Activated CD4-positive, alpha-beta T cell treated with anti-CD3 and anti-CD28 coated beads, Interleukin-2, amount 10 ng/mL, durations not matched to agents 24 days and 14 days (primary cell): ENCODE measurements around the gene SUSD4. TPM values are rescaled to one million over a fixed set of nuclear protein-coding genes. Genes with fewer than 3 reads are reported as not detected.

Experiments used
- DNase-seq: peaks from one replicate; pipeline ENCODE4 v3.0.0; 2022
- H3K27ac Mint-ChIP-seq: one replicate; pipeline ENCODE4 v1.8.0; 2022; ENCODE audit warnings: mild to moderate bottlenecking, mixed read lengths
- H3K27me3 Mint-ChIP-seq: one replicate; pipeline ENCODE4 v1.8.0; 2022; ENCODE audit warnings: mixed read lengths
- H3K36me3 Mint-ChIP-seq: one replicate; pipeline ENCODE4 v1.8.0; 2022; ENCODE audit warnings: low read depth, mild to moderate bottlenecking, mixed read lengths
- H3K4me1 Mint-ChIP-seq: one replicate; pipeline ENCODE4 v1.8.0; 2021; ENCODE audit warnings: mixed read lengths
- H3K4me3 Mint-ChIP-seq: one replicate; pipeline ENCODE4 v1.8.0; 2022; ENCODE audit warnings: mild to moderate bottlenecking, moderate library complexity, mixed read lengths
- H3K9me3 Mint-ChIP-seq: one replicate; pipeline ENCODE4 v1.8.0; 2021; ENCODE audit warnings: mixed read lengths
- intact Hi-C: fragments of 100-400 bp; cut with micrococcal nuclease; formaldehyde crosslinking; loops from one replicate; pipeline ENCODE4 v1.15.1; 2023
- total RNA-seq: library from RNA; stranded (reverse); gene quantifications from 2 replicates; pipeline ENCODE4 v1.2.3, GENCODE V29; 2022

The SUSD4 gene
- total RNA-seq, 1 donor from 2014 or later: not detected

DNA sequence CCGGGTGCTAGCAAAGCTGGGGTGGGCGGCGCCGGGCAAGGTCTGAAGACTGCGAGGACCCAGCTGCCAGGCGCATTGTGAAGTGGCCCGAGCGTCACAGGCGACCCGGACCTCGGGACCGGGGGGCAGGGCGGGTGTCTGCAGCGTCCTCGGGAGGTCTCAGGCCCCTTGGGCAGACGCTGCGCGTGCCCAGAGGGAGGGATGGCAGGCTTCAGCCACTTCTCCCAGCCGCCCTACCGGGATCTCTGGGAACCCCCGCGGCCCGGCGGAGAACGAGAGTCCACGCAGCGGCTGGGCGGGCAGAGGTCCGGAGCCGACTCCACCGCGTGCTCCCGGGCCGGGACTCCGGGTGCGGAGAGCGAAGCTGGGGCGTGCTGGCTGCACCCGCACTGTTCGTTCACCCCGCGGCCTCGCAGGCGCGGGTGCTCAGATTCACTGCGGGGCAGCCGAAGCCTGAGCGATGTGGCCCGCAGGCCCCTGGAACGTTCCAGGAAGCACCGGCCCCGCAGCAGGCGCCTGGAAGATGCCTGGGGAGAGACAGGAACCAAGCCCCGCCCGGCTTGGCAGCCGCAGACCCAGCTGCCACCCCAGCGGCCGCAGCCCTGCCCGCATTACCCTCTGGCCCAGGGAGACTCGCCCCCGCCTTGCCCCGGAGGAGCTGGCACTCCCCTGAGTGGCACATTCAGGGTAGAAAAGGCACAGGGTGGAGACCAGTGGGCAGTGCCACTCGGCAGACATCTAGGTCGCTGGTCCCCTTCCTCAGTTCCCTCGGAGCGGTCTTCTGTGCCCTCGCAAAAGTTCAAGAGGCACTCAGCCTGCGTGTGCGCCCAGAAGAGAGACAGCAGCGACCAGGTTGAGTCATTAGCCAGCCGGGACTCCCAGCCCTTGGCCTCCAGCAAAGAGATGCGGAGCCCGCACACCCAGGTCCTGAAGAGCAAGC is 29.6 kb upstream of the SUSD4 start, which contains the start of gene CCDC185:
Gene CCDC185, plus strand, starts transcription at position 141 of the 940 bp plus-strand sequence. Its CDS starts 61 bp downstream, at position 202.
- DNase-seq: no peak
- Mint-ChIP-seq H3K27ac (no peak within 1 kb of the TSS), H3K9me3 (no peaks in the 10 kb centered on the region), H3K36me3 (no peaks in the 10 kb centered on the region), H3K4me1 (no peaks in the 10 kb centered on the region), H3K27me3 (peaks cover 20% of the 10 kb centered on the region), H3K4me3 (no peak within 1 kb of the TSS)
- intact Hi-C loops: no loop called here

GRCh38 chr1:223390618-223391017 is 26.6 kb upstream of the SUSD4 start:
- no peak overlapping the region for H3K27ac Mint-ChIP-seq
- no peaks in the 10 kb centered on the region for H3K4me1 Mint-ChIP-seq
- peaks cover 22% of the 10 kb centered on the region for H3K27me3 Mint-ChIP-seq
- no peak for DNase-seq
- no peak overlapping the region for H3K4me3 Mint-ChIP-seq
- intact Hi-C loops: no loop called here
- H3K9me3 Mint-ChIP-seq: no peaks in the 10 kb centered on the region
- H3K36me3 Mint-ChIP-seq: no peaks in the 10 kb centered on the region

- Mint-ChIP-seq H3K4me3 (no peak overlapping the region), H3K4me1 (no peaks in the 10 kb centered on the region)
These were observed 22.0 kb upstream of the SUSD4 start for GRCh38 chr1:223386013-223386412.

DNA sequence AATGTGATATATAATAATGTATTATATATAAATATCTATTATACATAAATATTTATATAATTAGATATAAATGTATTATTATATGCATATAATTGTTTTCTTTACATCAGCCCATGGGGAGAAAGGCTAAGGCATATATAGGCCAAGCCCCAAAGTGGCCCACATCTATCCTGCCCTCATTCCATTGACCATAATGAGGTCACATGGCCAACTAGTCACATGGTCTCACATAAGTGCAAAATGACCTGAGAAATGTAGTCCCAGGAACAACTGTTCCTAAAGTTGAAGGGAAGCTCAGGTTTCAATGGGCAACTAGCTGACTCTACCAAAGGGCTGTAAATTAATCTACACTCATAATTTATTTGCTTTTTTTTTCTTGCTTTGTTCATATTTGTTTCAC is 14.8 kb upstream of the SUSD4 start:
- Mint-ChIP-seq H3K9me3 (no peaks in the 10 kb centered on the region), H3K27me3 (no peaks in the 10 kb centered on the region), H3K27ac (no peak overlapping the region), H3K4me1 (no peaks in the 10 kb centered on the region), H3K36me3 (no peaks in the 10 kb centered on the region), H3K4me3 (no peak overlapping the region)
- intact Hi-C loops: no loop called here
- no peak for DNase-seq

More at GRCh38 chr1:223386013-223386412, 22.0 kb upstream of the SUSD4 start:
- intact Hi-C loops: no loop called here
- Mint-ChIP-seq H3K27me3 (peaks cover 5% of the 10 kb centered on the region), H3K27ac (no peak overlapping the region), H3K9me3 (no peaks in the 10 kb centered on the region), H3K36me3 (no peaks in the 10 kb centered on the region)
- DNase-seq: no peak

DNA sequence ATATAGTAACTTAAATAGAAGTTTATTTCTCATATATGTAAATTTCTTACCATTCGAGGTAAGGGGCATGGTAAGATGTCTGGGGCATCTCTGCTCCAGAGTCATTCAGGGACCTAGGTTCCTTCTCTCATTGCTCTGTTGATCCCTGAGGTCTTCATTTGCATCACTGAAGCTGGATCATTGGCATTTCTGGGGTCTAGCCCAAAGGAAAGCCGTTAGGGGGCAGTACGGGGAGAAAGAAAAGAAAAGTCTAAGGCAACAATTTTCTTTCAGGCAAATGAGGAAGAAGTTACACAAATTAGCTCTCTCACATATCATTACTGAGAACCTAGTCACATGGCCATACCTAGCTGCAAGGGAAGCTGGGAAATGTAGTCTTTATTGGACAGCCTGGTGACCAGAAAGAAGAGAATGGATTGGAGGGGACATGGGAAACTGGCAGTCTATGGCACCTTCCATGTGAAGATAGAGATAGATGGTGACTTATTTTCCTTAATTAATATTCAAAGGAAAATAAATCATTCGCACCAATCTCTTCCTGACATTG is 10.2 kb upstream of the SUSD4 start:
- no peak overlapping the region for H3K27ac Mint-ChIP-seq
- peaks cover 3% of the 10 kb centered on the region for H3K9me3 Mint-ChIP-seq
- H3K27me3 Mint-ChIP-seq: peaks cover 7% of the 10 kb centered on the region
- intact Hi-C loops: no loop called here
- H3K4me3 Mint-ChIP-seq: no peak overlapping the region
- H3K4me1 Mint-ChIP-seq: no peaks in the 10 kb centered on the region
- no peaks in the 10 kb centered on the region for H3K36me3 Mint-ChIP-seq
- DNase-seq: no peak

DNA sequence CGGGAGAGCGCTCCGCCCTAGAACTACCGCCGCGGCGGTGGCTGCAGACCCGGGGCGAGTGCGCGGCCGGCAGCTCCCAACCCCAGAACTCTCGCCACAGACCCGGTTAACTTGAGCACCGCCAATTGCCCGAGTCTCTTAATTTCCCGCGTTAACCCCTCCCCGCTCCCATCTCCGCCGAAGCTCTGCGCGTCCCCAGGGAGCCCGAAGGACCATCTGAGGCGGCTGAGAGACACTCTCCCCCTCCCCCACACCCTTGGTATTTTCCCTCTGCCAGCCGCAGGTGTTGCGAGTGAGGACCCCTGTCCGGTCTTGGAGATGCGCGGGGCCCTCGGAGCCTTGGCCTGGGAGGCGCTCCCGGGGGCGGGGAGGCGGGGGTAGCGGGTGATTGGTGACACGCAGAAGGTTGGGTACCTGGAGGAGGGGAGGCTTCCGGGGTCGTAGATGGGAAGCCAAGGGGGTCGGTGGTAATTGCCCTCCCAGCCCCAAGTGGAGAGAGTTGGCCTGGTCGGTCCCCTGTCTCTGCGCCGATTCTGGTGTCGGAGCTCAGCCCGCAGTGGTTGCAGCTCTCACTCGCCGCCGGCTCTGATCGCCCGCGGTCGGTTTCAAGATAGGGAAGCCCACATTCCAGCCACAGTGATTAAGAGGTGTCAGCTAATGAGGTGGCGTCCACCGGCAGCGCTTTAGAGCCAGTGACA is 858 bp upstream of the SUSD4 start:
- DNase-seq: no peak
- intact Hi-C loops: loop anchor here (10.0 kb wide), 1 partner anchor 550 kb away; the partner anchor contains the start of gene DISP1
- no peak overlapping the region for H3K27ac Mint-ChIP-seq
- no peaks in the 10 kb centered on the region for H3K36me3 Mint-ChIP-seq
- peak overlapping the region; percentile 75 for H3K4me3 Mint-ChIP-seq
- peaks cover 4% of the 10 kb centered on the region for H3K4me1 Mint-ChIP-seq
- H3K27me3 Mint-ChIP-seq: peaks cover 49% of the 10 kb centered on the region
- H3K9me3 Mint-ChIP-seq: no peaks in the 10 kb centered on the region

DNA sequence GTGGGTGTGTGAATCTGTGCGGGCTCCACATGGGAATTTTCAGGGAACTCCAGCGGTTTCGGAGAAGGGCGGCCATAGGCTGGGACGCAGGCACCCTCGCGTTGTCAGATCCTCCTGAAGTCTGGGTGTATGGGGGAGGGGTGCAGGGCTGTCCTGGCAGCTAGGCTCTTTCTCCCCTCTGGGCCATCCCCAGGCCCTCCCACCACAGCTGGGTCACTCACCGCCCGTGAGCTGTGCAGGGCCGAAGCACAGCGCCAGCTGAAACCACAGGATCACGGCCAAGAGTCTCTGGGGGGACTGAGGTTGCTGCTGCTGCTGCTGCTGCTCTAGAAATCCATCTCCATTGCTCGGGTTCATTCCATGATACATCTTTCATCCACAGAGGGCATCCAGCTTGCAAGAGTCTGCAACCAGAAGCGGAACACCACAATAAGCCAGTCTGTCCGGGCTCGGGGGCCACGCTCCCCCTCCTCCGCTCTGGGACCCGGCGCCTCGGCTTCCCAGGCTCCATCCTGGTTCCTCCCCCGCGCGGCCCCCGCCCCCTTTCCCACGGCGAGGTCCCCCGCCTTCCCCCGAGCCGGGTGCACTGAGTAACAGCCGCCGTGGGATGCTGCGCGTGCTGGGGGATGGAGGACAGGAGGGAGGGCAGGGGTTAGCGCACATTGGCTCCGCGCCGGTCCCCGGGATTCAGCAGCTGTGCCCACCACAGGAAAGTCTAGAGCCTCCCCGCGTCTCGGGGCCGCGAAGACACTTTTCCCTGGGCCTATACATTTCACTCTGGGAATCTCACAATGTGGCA is 720 bp downstream of the SUSD4 start:
- no peaks in the 10 kb centered on the region for H3K9me3 Mint-ChIP-seq
- intact Hi-C loops: loop anchor here (1.0 to 10.0 kb wide), 2 partner anchors 230 to 548 kb away; partner anchors contain the start of gene DISP1

GRCh38 chr1:223358826-223359225 is 5.2 kb downstream of the SUSD4 start:
- DNase-seq: no peak
- H3K36me3 Mint-ChIP-seq: no peaks in the 10 kb centered on the region
- intact Hi-C loops: no loop called here
- no peak overlapping the region for H3K4me3 Mint-ChIP-seq
- no peak overlapping the region for H3K27ac Mint-ChIP-seq
- H3K4me1 Mint-ChIP-seq: peaks cover 3% of the 10 kb centered on the region
- H3K9me3 Mint-ChIP-seq: no peaks in the 10 kb centered on the region
- H3K27me3 Mint-ChIP-seq: peaks cover 39% of the 10 kb centered on the region

More for the DNA sequence above, 720 bp downstream of the SUSD4 start:
- peak; percentile 57 for DNase-seq
- Mint-ChIP-seq H3K27ac (no peak overlapping the region), H3K27me3 (peaks cover 53% of the 10 kb centered on the region), H3K4me1 (peaks cover 4% of the 10 kb centered on the region), H3K36me3 (no peaks in the 10 kb centered on the region), H3K4me3 (peak overlapping the region; percentile 85)

DNA sequence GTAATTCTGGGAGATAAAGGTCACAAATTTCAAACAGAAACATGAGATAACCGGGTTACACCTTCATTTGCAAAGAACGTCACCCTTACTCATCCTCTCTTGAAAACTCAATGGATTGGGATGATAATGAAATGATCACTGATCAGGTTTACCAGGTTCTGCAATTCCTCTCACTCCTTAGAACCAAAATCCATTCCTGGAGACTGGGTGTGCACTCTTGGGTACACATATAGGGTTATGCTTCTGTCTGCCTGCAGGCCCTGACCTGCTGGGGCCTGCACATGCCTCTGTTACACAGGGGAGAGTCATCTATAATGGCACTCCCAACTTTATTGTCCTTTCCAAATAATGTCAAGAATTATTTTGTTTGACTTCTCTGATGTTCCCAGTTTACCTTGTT is 8.3 kb downstream of the SUSD4 start:
- intact Hi-C loops: no loop called here
- no peak overlapping the region for H3K27ac Mint-ChIP-seq
- H3K9me3 Mint-ChIP-seq: no peaks in the 10 kb centered on the region
- no peaks in the 10 kb centered on the region for H3K4me1 Mint-ChIP-seq
- no peak overlapping the region for H3K4me3 Mint-ChIP-seq
- peaks cover 20% of the 10 kb centered on the region for H3K27me3 Mint-ChIP-seq
- no peaks in the 10 kb centered on the region for H3K36me3 Mint-ChIP-seq
- DNase-seq: no peak

DNA sequence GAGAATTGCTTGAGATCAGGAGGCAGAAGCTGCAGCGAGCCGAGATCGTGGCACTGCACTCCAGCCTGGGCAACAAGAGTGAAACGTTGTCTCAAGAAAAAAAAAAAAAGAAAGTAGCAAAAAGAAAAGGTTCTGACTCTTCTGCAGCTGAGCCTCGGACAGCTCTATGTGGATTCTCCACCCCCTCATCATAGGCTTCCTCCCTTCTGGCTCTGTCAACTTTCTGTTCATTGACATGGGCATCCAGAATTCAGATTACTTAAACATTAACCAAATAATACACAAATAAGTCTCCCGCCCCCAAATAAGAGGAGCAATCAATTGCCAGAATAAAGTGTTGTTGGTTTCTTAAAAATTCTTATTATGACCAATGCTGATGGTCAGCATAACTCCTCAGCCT is 10.0 kb downstream of the SUSD4 start:
- H3K4me1 Mint-ChIP-seq: no peaks in the 10 kb centered on the region
- DNase-seq: no peak
- H3K4me3 Mint-ChIP-seq: no peak overlapping the region
- no peaks in the 10 kb centered on the region for H3K9me3 Mint-ChIP-seq
- intact Hi-C loops: no loop called here
- H3K27me3 Mint-ChIP-seq: peaks cover 6% of the 10 kb centered on the region
- H3K36me3 Mint-ChIP-seq: no peaks in the 10 kb centered on the region
- no peak overlapping the region for H3K27ac Mint-ChIP-seq

DNA sequence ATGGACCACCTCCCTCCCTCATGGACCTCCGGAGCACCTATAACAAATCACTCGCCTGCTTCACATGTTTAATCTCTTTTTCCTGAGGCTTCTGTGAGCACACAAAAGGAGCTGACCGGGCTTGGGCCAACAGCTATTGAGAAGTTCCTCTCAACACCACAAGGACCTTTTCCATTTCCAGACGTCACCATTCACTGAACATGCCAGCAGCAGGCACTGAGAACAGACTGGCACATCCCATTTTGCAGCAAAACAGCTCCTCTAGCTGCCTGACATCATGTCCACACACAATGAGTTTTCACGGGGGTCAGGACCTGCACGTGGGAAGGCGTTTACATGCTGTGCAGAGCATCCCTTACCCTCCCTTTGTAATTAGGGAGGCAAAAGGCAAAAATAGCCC is 11.0 kb downstream of the SUSD4 start:
- Mint-ChIP-seq H3K36me3 (no peaks in the 10 kb centered on the region), H3K27me3 (peaks cover 6% of the 10 kb centered on the region), H3K4me1 (no peaks in the 10 kb centered on the region), H3K9me3 (no peaks in the 10 kb centered on the region), H3K27ac (no peak overlapping the region), H3K4me3 (no peak overlapping the region)
- intact Hi-C loops: no loop called here
- no peak for DNase-seq

DNA sequence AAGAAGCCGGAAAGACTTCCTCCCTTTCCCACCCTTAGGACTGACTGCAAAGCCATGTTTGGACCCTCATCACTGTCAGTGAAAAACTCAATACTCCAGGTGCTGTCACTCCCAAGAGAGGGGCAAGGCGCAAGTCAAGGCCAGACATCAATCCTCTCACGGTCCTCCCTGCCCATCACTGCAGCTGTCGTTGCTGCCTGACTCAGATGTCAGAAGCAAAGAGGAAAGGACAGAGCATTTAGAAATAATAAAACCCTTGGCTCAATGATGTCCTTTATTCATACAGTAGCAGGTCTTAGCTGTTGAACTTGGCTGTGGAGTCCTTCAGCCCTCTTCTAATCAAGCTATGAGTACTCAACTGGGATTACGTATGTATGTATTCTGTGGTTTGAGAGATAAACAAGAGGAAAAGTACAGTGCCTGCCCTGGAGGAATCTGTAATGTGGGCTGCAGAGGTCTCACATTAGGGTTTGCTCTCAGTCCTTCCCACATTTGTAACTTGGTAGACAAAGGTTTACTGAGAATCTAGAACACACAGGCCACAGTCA is 13.5 kb downstream of the SUSD4 start:
- Mint-ChIP-seq H3K36me3 (no peaks in the 10 kb centered on the region), H3K9me3 (no peaks in the 10 kb centered on the region), H3K27ac (no peak overlapping the region), H3K4me3 (no peak overlapping the region), H3K27me3 (peaks cover 5% of the 10 kb centered on the region), H3K4me1 (no peaks in the 10 kb centered on the region)
- intact Hi-C loops: no loop called here
- DNase-seq: no peak

DNA sequence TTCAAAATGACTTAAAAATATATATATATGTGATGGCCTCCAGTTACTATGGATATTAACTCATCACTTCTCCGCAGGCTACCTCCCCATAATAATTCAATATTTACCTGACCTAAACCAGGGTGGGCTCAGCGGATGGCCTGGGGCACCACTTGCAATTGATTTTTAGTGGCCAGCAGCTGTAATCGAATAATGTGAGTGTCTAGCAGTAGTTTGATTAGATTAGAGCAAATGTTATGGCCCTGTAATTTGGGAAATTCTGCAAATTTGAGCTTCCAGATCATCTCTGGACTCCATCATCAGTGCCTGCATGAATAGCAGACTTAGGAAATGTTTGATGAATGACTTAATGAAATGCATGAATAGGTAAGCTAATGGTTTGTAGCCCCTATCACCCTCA is 14.7 kb downstream of the SUSD4 start:
- intact Hi-C loops: no loop called here
- Mint-ChIP-seq H3K27ac (no peak overlapping the region), H3K4me1 (no peaks in the 10 kb centered on the region), H3K9me3 (no peaks in the 10 kb centered on the region), H3K36me3 (no peaks in the 10 kb centered on the region), H3K4me3 (no peak overlapping the region), H3K27me3 (peaks cover 4% of the 10 kb centered on the region)
- no peak for DNase-seq
